Stomach (tissue), 9 donors: Measurements from ENCODE around the gene OR52E5. TPM values are rescaled to one million over a fixed set of nuclear protein-coding genes. Genes with fewer than 3 reads are reported as not detected.

Experiments used
- DNase-seq, 2 donors: peaks; one replicate each; pipeline versions ENCODE4 v3.0.0 to v3.0.0-alpha.2; 2013 to 2019
- H3K27ac ChIP-seq, 5 donors: fragments of 200-600 bp in 4 of 5; sonication (generic) in 4 of 5; one replicate each; pipeline ENCODE4 v1.5.1; 2013 to 2019; ENCODE audit warnings: mild to moderate bottlenecking in 1 of 5, moderate library complexity in 1 of 5
- H3K27me3 ChIP-seq, 3 donors: fragments of 200-600 bp; sonication (generic); one replicate each; pipeline ENCODE4 v1.5.1; 2017 to 2019; ENCODE audit warnings: mixed run types in 1 of 3
- H3K36me3 ChIP-seq, 4 donors: fragments of 200-600 bp; sonication (generic); 1 replicate in 3 of 4; 2 replicates in 1 of 4; pipeline ENCODE4 v1.5.1; 2016 to 2019
- H3K4me1 ChIP-seq, 4 donors: fragments of 200-600 bp; sonication (generic); one replicate each; pipeline ENCODE4 v1.5.1; 2016 to 2019
- H3K4me3 ChIP-seq, 4 donors: fragments of 200-600 bp; sonication (generic) in 3 of 4; one replicate each; pipeline ENCODE4 v1.5.1; 2016 to 2019; ENCODE audit warnings: mild to moderate bottlenecking in 1 of 4
- H3K9me3 ChIP-seq, 4 donors: fragments of 200-600 bp; sonication (generic); one replicate each; pipeline ENCODE4 v1.5.1; 2016 to 2019
- EP300 ChIP-seq: sonication (generic); formaldehyde crosslinking; IDR thresholded peaks from one replicate; pipeline ENCODE4 v1.6.1; 2017; ENCODE audit warnings: antibody characterized with exemption
- POLR2A ChIP-seq, 4 donors: fragments of 450-650 bp; IDR thresholded peaks; one replicate each; pipeline ENCODE4 v1.6.1; 2016; ENCODE audit warnings: antibody characterized with exemption in 4 of 4, control low read depth in 2 of 4, mild to moderate bottlenecking in 1 of 4, moderate library complexity in 1 of 4
- POLR2AphosphoS5 ChIP-seq, 3 donors: sonication (generic); formaldehyde crosslinking; IDR thresholded peaks; one replicate each; pipeline ENCODE4 v1.6.1; 2016; ENCODE audit warnings: antibody characterized with exemption in 3 of 3
- WGBS, 5 donors: extraction: QIAGEN DNeasy Blood & Tissue Kit in 3 of 5; methylation state at CpG; one replicate each; pipeline versions ENCODE4 v1.1.5 to v1.1.7; 2013 to 2018; 5-methylcytosine and 5-hydroxymethylcytosine counted together
- intact Hi-C: fragments of 100-400 bp; cut with DNase I; formaldehyde crosslinking; loops from one replicate; pipeline ENCODE4 v1.15.1; 2023; ENCODE audit warnings: low total_unique reads
- polyA plus RNA-seq, 3 donors: library from polyadenylated mRNA; stranded (reverse); fragments of 200-250 nt; gene quantifications; one replicate each; pipeline ENCODE4 v1.2.3, GENCODE V29; 2013
- total RNA-seq, 5 donors: library from RNA; depleted of rRNA; stranded (reverse); fragments of >200 nt; gene quantifications; one replicate each; pipeline versions ENCODE4 v1.1.0 to v1.2.3, GENCODE V29; 2014 to 2016
- TF ChIP-seq, protein P1 (sequence below), 7 experiments: fragments of 450-650 bp in 4 of 7; fragments of 200-600 bp in 3 of 7; sonication (generic) in 3 of 7; IDR thresholded peaks; one replicate each; pipeline ENCODE4 v1.5.1; 2016 to 2019; ENCODE audit warnings: antibody characterized with exemption in 7 of 7, control low read depth in 2 of 7, mild to moderate bottlenecking in 1 of 7
- donor health status: healthy with polysubstance abuse.
- donor health status: Bipolar disorder and iron deficiency.
- donor health status: healthy.

OR52E5 gene
- total and polyA plus RNA-seq, 8 donors = not detected

DNA sequence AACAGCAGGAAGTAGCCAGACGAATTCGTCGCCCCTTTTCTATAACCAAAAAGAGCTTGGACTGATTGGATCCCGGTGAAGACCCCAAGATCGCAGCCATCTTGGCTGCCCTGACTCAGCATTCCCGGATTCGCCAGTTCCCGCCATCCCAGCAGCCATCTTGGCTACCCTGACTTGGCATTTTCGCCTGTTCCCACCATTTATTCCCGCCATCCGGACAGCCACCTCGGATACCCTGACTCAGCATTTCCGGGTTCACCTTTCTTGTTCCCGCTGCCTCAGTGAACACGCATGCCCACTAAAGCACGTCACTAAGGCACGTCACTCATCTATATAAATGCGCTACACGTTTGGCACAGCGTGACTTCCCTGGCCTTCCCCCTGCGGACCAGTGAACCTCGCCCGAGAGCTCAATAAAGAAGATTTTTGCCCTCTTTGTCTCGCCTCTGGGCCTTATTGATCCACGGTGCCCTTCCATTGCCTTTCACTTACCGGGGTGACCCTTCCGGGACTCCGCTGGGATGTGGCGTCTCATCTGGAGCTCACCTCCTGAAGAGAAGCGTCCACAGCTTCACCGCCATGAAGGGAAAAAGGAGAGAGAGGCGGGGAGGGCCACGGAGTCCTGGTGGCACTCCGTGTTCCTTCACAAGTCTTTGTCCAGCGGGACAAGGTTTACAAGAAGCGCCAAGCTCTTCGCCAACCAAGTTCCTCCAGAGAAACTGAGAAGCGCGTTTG, 45.0 kb downstream of the OR52E5 start:
- no peaks in the 10 kb centered on the region for H3K36me3 ChIP-seq
- H3K9me3 ChIP-seq = peaks cover 0 to 15% (median 2%) of the 10 kb centered on the region in 4 donors
- no peak overlapping the region for H3K4me3 ChIP-seq
- DNase-seq = no peak
- intact Hi-C loops = no loop called here
- 86 to 94% (median 89%) methylated on average over 33 to 39 of the region's 39 CpGs for WGBS, 5 donors
- no peaks in the 10 kb centered on the region for H3K27me3 ChIP-seq
- TF ChIP-seq POLR2AphosphoS5 (IDR thresholded peaks at IDR 0.05) (no peak), EP300 (no peak), POLR2A (IDR thresholded peaks at IDR 0.05) (no peak)
- TF ChIP-seq, protein P1, sequence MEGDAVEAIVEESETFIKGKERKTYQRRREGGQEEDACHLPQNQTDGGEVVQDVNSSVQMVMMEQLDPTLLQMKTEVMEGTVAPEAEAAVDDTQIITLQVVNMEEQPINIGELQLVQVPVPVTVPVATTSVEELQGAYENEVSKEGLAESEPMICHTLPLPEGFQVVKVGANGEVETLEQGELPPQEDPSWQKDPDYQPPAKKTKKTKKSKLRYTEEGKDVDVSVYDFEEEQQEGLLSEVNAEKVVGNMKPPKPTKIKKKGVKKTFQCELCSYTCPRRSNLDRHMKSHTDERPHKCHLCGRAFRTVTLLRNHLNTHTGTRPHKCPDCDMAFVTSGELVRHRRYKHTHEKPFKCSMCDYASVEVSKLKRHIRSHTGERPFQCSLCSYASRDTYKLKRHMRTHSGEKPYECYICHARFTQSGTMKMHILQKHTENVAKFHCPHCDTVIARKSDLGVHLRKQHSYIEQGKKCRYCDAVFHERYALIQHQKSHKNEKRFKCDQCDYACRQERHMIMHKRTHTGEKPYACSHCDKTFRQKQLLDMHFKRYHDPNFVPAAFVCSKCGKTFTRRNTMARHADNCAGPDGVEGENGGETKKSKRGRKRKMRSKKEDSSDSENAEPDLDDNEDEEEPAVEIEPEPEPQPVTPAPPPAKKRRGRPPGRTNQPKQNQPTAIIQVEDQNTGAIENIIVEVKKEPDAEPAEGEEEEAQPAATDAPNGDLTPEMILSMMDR (IDR thresholded peaks at IDR 0.05) = no peak
- H3K27ac ChIP-seq = no peak overlapping the region
- H3K4me1 ChIP-seq = no peaks in the 10 kb centered on the region

DNA sequence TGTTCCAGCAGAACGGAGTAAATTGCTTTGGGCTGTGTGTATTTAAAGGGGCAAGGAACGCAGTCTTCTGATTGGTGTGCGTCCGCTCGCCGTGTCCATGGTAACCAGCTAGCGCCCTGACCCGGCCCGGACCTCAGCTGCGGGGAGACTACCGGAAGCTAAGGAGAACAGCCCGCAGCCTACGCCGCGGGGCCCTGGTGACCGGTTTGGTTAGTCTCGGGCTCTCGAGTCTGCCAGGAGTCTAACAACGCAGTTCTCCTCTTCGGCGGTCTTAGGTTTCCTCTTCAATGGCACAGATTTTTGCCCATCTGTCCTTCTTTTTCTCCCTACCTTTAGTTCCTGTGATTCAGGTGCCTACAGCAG, 45.6 kb downstream of the OR52E5 start:
- Histone ChIP-seq H3K4me1 (no peaks in the 10 kb centered on the region), H3K27ac (no peak overlapping the region), H3K9me3 (peaks cover 0 to 9% (median 2%) of the 10 kb centered on the region in 4 donors), H3K27me3 (no peaks in the 10 kb centered on the region), H3K36me3 (no peaks in the 10 kb centered on the region), H3K4me3 (no peak overlapping the region)
- 72 to 82% (median 78%) methylated on average over 21 of the region's 21 CpGs for whole genome bisulfite sequencing, 5 donors
- peak in 1 of 2 donors; percentile 15 for DNase-seq
- intact Hi-C loops = no loop called here
- TF ChIP-seq POLR2AphosphoS5 (IDR thresholded peaks at IDR 0.05) (no peak), POLR2A (IDR thresholded peaks at IDR 0.05) (no peak), EP300 (no peak)
- TF ChIP-seq, protein P1 (IDR thresholded peaks at IDR 0.05) = no peak

DNA sequence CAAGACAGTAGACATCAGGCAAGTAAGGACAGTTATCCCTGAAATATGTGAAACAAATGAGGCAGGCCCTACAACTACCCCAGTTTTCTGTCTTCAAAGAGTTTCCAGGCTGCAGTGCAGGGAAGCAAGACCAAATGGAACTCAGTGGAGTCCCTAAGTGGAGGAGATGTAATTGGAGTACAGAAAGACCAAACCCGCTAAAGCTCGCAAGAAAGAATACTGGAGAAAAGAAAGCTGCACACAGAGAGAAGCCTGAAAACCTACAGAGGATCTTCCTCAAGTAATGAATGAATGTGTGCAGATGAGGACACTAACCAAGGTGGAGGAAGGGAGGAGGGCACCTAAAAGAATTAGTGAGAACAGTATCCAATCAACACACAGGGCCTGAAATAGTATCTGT, 47.7 kb downstream of the OR52E5 start:
- Histone ChIP-seq H3K27ac (no peak overlapping the region), H3K4me1 (no peaks in the 10 kb centered on the region), H3K9me3 (peaks cover 0 to 8% (median 2%) of the 10 kb centered on the region in 4 donors), H3K36me3 (no peaks in the 10 kb centered on the region), H3K4me3 (no peak overlapping the region), H3K27me3 (no peaks in the 10 kb centered on the region)
- TF ChIP-seq EP300 = no peak
- intact Hi-C loops = no loop called here
- 92 to 98% (median 97%) methylated on average over 2 of the region's 2 CpGs for WGBS, 5 donors
- no peak for DNase-seq

DNA sequence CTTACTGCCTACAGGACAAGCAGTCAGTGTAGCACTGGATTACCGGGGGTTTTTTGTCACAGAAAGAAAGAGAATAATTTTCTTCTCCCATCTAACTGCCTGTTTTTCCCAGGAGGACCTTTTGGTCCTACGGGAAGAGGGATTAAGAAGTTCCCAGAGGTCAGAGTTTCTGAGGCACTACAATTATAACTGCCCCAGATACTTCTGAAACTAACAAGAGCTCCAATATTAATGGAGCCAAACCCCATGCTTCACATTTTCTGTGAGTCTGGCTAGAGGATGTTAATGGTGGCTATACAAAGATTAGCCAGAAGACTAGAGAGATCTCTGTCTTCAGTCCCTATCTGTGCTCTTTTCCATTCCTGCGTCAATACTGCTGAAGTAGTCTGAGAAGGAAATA, 48.9 kb downstream of the OR52E5 start, which contains the start of gene OR56A3:
Gene OR56A3, plus strand, starts transcription at position 301 of the 400 bp plus-strand sequence. CDS start 5,096 bp downstream, outside the sequence.
- WGBS, 5 donors = 63 to 86% (median 79%) methylated on average over 3 of the region's 3 CpGs
- Histone ChIP-seq H3K9me3 (no peaks in the 10 kb centered on the region), H3K4me1 (no peaks in the 10 kb centered on the region), H3K27me3 (no peaks in the 10 kb centered on the region), H3K27ac (no peak within 1 kb of the TSS), H3K36me3 (no peaks in the 10 kb centered on the region), H3K4me3 (no peak within 1 kb of the TSS)
- DNase-seq = no peak
- no peak for TF ChIP-seq POLR2AphosphoS5 (IDR thresholded peaks at IDR 0.05)
- intact Hi-C loops = no loop called here

Other genes starting within 250 kb of the OR52E5 start
- gene TRIM5, start 208.1 kb upstream of the OR52E5 start, total RNA-seq = 10 to 100 TPM in 4 of 5 donors, not detected in 1; 12.6 to 81.4 (median 28.0) TPM
- 1 to 10 TPM; 4.2 to 9.5 (median 9.0) TPM for gene TRIM5, start 208.1 kb upstream of the OR52E5 start, polyA plus RNA-seq
- gene TRIM22, start 203.4 kb upstream of the OR52E5 start, total RNA-seq = 100 to 1,000 TPM in 1 of 5 donors, 10 to 100 TPM in 4; 34.8 to 131 (median 39.1) TPM
- 10 to 100 TPM; 12.4 to 39.4 (median 14.4) TPM for gene TRIM22, start 203.4 kb upstream of the OR52E5 start, polyA plus RNA-seq
- gene OR56B1, start 156.8 kb upstream of the OR52E5 start, total RNA-seq = under 1 TPM in 1 of 5 donors, not detected in 4; 0.18 TPM
- gene OR56B1, start 156.8 kb upstream of the OR52E5 start, polyA plus RNA-seq = not detected
- gene OR52N4, start 139.0 kb upstream of the OR52E5 start, total RNA-seq = not detected
- under 1 TPM in 1 of 3 donors, not detected in 2; 0.10 TPM for gene OR52N4, start 139.0 kb upstream of the OR52E5 start, polyA plus RNA-seq
- not detected for gene OR52N5, start 109.9 kb upstream of the OR52E5 start, total RNA-seq
- gene OR52N5, start 109.9 kb upstream of the OR52E5 start, polyA plus RNA-seq = not detected
- not detected for gene OR52N1, start 101.9 kb upstream of the OR52E5 start, total RNA-seq
- not detected for gene OR52N1, start 101.9 kb upstream of the OR52E5 start, polyA plus RNA-seq
- not detected for gene OR52N2, start 84.3 kb upstream of the OR52E5 start, total RNA-seq
- gene OR52N2, start 84.3 kb upstream of the OR52E5 start, polyA plus RNA-seq = 1 to 10 TPM in 1 of 3 donors, under 1 TPM in 1, not detected in 1; 0.31 to 1.4 TPM
- gene OR52E6, start 51.3 kb upstream of the OR52E5 start, total RNA-seq = not detected
- not detected for gene OR52E6, start 51.3 kb upstream of the OR52E5 start, polyA plus RNA-seq
- gene OR52E8, start 35.5 kb upstream of the OR52E5 start, total RNA-seq = not detected
- gene OR52E8, start 35.5 kb upstream of the OR52E5 start, polyA plus RNA-seq = not detected
- not detected for gene OR52E4, start 12.6 kb upstream of the OR52E5 start, total RNA-seq
- gene OR52E4, start 12.6 kb upstream of the OR52E5 start, polyA plus RNA-seq = not detected
- gene OR56A3, start 49.0 kb downstream of the OR52E5 start, total RNA-seq = not detected
- gene OR56A3, start 49.0 kb downstream of the OR52E5 start, polyA plus RNA-seq = not detected
- not detected for gene OR56A5, start 75.3 kb downstream of the OR52E5 start, total RNA-seq
- not detected for gene OR56A5, start 75.3 kb downstream of the OR52E5 start, polyA plus RNA-seq
- gene OR52L1, start 93.8 kb downstream of the OR52E5 start, total RNA-seq = not detected
- gene OR52L1, start 93.8 kb downstream of the OR52E5 start, polyA plus RNA-seq = not detected
- gene OR56A4, start 113.7 kb downstream of the OR52E5 start, total RNA-seq = not detected
- not detected for gene OR56A4, start 113.7 kb downstream of the OR52E5 start, polyA plus RNA-seq
- gene OR56A1, start 137.6 kb downstream of the OR52E5 start, total RNA-seq = under 1 TPM in 1 of 5 donors, not detected in 4; 0.18 TPM
- not detected for gene OR56A1, start 137.6 kb downstream of the OR52E5 start, polyA plus RNA-seq
- gene OR56B4, start 214.5 kb downstream of the OR52E5 start, total RNA-seq = not detected
- gene OR56B4, start 214.5 kb downstream of the OR52E5 start, polyA plus RNA-seq = under 1 TPM in 1 of 3 donors, not detected in 2; 0.61 TPM